Activated CD8-positive, alpha-beta memory T cell treated with anti-CD3 and anti-CD28 coated beads, Interleukin-2, amount 50 U/mL, for 1 hour (primary cell): ENCODE results near the gene TAF13.
"Not testable (repeated sequence)": the region's sequence is repeated elsewhere in the genome, so short reads cannot be mapped to it uniquely, and the experiment has no call there.

ENCODE experiments used
- DNase-seq: peaks from one replicate; pipeline ENCODE4 v3.0.0-alpha.2; 2020; ENCODE audit errors: extremely low read depth

The TAF13 gene

GRCh38 chr1:109091078-109091838, 15.5 kb upstream of the TAF13 start:
- DNase-seq, result no peak

GRCh38 chr1:109090196-109091077, 14.6 kb upstream of the TAF13 start, which contains the start of gene TMEM167B:
Gene TMEM167B, plus strand, starts transcription at chr1:109090764. Its CDS starts 109 bp downstream, at chr1:109090873.
- DNase-seq, result peak; percentile 66

DNA sequence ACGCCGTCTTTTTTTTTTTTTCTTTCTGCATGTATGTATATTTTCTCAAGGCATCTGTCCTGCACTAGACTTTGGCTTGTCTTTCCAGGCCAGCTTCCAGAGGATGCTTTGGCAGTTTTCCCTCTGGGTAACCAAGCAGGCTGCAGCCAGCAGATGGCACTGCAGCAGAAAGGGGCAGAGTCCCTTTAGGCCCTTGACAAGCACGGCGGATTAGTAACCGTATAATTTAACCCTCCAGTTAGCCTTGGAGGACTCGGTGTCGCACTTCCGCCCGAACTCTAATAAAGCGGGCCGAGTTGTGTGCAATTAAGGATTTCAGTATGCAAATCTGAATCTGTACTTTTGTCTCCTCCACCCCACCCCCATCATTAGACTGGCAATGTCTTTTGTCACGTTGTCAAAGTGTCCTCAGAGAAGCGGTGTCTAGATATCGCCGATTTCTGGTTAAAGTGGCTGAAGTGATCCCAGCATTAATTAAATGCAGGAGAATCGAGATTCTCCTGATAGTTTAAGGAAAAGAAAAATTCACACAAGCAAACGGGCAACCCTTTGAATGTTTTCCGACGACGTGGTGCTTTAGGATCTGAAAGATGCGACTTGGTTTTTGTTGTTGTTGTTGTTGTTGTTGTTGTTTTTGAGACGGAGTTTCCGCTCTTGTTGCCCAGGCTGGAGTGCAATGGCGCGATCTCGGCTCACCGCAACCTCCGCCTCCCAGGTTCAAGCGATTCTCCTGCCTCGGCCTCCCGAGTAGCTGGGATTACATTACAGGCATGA, 13.6 kb upstream of the TAF13 start:
- DNase-seq, result no peak

DNA sequence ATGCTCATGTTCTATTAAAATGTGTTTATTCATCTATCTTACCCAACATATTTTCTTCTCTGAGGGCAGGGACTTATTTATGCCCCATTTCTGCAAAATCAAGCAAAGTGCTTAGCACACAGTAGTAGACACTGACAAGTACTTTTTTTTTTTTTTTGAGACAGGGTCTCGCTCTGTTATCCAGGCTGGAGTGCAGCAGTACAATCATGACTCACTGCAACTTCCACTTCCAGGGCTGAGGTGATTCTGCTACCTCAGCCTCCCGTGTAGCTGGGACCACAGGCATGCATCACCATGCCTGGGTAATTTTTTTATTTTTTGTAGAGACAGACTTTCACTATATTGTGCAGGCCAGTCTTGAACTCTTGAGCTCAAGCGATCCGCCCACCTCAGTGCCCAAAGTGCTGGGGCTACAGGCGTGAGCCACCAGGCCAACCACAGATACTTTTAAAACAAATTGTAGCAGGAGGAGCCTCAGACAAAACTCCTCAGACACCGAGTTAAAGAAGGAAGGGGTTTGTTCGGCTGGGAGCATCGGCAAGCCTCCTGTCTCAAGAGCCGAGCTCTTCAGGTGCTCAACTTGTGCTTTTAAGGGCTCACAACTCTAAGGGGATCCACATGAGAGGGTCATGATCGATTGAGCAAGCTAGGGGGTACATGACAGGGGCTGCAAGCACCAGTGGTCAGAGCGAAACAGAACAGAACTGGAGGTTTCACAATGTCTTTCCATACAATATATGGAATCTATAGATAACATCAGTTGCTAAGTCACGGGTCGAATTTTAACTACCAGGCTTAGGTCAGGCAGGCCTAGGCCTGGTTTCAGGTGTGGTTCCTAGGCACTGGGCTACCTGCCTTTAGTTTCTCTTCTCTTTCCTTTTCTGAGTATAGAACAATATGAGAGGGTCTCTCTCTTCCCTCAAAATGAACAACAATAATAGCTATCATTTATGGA, 9.0 kb upstream of the TAF13 start:
- no peak for DNase-seq

- no peak for DNase-seq
These were observed 8.1 kb upstream of the TAF13 start for GRCh38 chr1:109083923-109084322.

DNA sequence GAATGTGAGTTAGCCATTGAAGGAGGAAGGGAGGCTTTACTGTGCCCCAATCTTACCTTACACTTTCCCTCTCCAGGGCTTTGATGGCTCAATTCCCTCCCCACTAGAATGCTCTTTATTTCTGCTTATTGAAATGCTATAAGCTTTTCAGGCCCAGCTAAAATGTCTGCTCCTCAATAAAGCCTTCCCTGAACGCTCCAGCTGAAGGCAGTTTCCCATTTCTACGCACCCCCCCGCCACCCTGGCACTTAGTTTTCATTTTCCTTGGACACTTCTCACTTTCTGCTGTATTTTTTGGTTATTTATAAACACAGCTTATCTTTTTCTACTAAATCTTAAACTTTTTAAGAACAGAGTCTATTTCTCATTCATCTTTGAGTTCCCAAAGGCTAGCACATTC, 7.7 kb upstream of the TAF13 start:
- no peak for DNase-seq

- DNase-seq, result no peak
These were observed 4.8 kb upstream of the TAF13 start for GRCh38 chr1:109080441-109081082.

DNA sequence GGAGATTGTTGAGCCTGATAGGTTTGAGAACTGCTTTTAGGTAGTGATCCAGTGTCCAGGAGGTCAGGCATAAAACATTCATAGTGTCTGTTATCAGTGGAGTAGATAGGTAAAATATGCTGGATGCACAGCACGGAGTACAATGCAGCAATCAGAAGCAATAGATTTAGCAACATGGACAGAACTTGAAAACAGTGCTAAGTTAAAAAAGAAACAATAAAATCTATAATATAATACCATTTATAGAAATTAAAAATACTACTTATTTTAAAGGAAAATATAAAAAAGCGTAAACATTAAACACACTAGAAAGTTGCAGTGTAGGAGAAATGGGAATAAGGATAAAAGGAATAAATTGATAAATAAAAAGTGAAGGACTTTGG, 3.4 kb upstream of the TAF13 start:
- no peak for DNase-seq

GRCh38 chr1:109078317-109078716, 2.5 kb upstream of the TAF13 start:
- no peak for DNase-seq

DNA sequence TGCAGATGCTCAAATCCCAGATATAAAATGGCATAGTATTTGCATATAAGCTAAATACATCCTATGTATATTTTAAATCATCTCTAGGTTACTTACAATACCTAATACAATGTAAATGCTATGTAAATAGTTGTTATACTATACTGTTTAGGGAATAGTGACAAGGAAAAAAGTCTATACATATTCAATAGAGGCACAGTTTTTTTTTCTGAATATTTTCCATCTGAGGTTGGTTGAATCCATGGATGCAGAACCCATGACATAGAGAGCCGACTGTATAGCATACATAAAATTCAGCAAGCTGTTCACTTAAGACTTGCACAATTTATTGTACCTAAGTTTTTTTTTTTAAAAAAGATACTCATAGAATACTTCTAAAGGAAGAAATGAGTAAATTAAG, 6.5 kb downstream of the TAF13 start:
- no peak for DNase-seq

DNA sequence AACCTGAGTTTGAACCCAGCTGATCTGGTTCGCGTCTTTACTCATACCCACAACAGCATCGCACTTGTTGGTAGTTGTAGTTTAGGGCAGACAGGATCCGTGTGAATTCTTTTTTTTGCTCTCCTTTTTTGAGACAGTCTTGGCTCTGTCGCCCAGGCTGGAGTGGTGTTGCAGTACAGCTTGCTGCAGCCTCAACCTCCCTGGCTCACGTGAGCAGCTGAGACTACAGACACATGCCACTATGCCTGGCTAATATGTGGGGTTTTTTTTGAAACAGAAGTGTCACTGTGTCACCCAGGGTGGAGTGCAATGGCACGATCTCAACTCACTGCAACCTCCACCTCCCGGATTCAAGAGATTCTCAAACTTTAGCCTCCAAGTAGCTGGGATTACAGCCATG, 7.9 kb downstream of the TAF13 start:
- DNase-seq, result no peak

- DNase-seq, result no peak
These were observed 10.7 kb downstream of the TAF13 start for GRCh38 chr1:109065137-109065536.

DNA sequence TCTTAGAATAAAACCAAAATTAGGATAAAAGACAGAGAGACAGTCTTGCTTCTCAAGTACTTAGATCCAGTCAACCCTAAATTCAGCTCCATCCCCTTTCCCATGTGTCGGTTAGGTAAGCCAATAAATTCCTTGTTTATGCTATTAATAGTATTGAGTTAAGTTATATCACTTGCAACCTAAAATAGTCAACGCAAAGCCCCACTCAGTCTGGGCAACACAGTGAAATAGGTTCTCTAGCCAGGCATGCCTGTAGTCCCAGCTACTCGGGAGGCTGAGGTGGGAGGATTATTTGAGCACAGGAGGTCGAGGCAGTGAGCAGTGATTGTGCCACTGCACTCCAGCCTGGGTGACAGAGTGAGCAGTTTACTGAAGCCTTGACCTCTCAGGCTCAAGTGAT, 14.6 kb downstream of the TAF13 start:
- DNase-seq, result no peak

GRCh38 chr1:109060707-109061106, 15.1 kb downstream of the TAF13 start:
- no peak for DNase-seq

DNA sequence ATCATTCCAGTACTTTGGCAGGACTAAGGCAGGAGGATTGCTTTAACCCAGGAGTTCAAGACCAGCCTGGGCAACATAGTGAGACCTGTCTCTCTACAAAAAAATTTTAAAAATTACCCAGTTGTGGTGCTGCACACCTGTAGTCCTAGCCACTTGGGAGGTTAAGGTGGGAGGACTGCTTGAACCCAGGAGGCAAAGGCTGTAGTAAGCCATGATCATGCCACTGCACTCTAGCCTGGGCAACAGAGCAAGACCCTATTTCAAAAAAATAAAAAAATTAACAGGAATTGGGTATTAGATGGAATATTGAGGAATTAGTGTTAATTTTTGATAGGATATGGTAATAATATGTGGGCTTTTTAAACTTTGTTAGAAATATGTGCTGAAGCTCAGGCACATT, 16.8 kb downstream of the TAF13 start:
- DNase-seq, result no peak

DNA sequence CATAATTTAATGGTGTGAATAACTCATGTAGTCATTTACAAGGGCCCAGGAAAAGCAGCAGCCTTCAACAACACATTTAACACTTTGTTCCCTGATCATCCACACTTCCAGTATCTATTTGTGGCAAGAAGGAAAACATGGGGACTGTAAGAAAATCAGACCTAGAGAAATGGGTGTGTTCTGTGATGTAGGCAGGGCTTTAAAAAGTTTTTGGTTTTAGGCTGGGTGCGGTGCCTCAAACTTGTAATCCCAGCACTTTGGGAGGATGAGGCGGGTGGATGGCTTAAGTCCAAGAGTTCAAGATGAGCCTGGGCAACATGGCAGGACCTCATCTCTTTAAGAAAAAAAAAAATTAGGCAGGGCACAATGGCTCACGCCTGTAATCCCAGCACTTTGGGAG, 19.7 kb downstream of the TAF13 start:
- no peak for DNase-seq

GRCh38 chr1:109052145-109052544, 23.7 kb downstream of the TAF13 start:
- DNase-seq, result not testable (repeated sequence)

- no peak for DNase-seq
These were observed 25.4 kb downstream of the TAF13 start for GRCh38 chr1:109050228-109050995.

DNA sequence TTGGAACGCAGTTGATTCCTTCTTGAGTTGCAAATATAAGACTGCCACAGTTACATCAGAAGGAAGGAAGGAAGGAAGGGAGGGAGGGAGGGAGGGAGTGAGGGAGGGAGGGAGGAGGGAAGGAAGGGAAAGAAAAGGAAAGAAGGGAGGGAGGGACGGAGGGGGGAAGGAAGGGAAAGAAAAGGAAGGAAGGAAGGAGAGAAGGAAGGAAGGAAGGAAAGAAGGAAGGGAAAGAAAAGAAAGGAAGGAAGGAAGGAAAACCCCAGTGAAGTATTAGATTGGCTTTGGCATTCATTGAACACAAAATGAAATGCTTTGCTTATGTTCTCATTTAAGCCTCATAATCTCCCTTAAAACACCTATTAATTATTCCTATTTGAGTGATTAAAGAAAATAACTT, 27.5 kb downstream of the TAF13 start:
- no peak for DNase-seq

DNA sequence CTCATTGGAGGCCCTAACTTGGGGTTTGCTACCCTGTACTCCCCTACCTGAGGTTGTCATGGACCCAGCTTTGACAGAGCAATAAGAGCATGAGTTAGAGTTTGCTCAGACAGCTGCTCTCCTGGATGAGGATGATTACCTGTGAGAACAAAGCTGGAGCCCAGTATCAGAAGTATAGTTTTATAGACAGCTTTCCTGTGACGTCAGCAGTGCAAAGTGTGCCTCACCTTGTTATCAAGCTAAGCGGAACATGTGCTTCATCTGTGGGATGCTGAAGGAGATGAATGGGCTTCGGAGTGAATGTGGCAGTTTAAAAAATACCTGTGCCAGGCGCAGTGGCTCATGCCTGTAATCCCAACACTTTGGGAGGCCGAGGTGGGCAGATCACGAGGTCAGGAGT, 28.5 kb downstream of the TAF13 start:
- DNase-seq, result no peak
